Measurements from ENCODE around the gene MEP1A. TPM values are rescaled to one million over a fixed set of nuclear protein-coding genes. Genes with fewer than 3 reads are reported as not detected.

Gene MEP1A
- total RNA-seq, result not detected in 2 replicates

GRCh38 chr6:46793138-46793537 lies at the start of gene MEP1A:
TSS of gene MEP1A (plus strand) at chr6:46793389. CDS start at chr6:46793399, 10 bp downstream.

GRCh38 chr6:46746696-46747095 lies 46.5 kb upstream of the MEP1A start, which contains the start of gene ANKRD66:
TSS of gene ANKRD66 (plus strand) at chr6:46746933. CDS start at chr6:46751949, 5,016 bp downstream.

Other genes starting within 250 kb of the MEP1A start
- gene CYP39A1, start 140.6 kb upstream of the MEP1A start, total RNA-seq, result under 0.01 and 1.1 TPM in 2 replicates
- 1.5 and 4.5 TPM in 2 replicates for gene SLC25A27, start 140.4 kb upstream of the MEP1A start, total RNA-seq
- gene TDRD6, start 105.5 kb upstream of the MEP1A start, total RNA-seq, result under 0.01 TPM in 2 replicates
- under 0.01 TPM in 1 of 2 replicates, not detected in the other for gene PLA2G7, start 58.0 kb upstream of the MEP1A start, total RNA-seq
- gene ANKRD66, start 46.5 kb upstream of the MEP1A start, total RNA-seq, result not detected in 2 replicates
- gene ADGRF5, start 128.5 kb downstream of the MEP1A start, total RNA-seq, result 43.1 TPM in 2 replicates
- under 0.01 TPM in 1 of 2 replicates, not detected in the other for gene ADGRF1, start 248.9 kb downstream of the MEP1A start, total RNA-seq

All from regular cardiac myocyte (primary cell).